ENCODE data around the gene PARVA.
"Not testable (repeated sequence)": the region's sequence is repeated elsewhere in the genome, so short reads cannot be mapped to it uniquely, and the experiment has no call there.

Gene PARVA

GRCh38 chr11:12357697-12358096, 19.7 kb upstream of the PARVA start:
- not testable (repeated sequence) for H3K27ac ChIP-seq (ENCODE audit: low read depth, low read length); H3K27me3 ChIP-seq (ENCODE audit: insufficient read depth, low read length); H3K4me1 ChIP-seq (ENCODE audit: control insufficient read depth, insufficient read depth, low read length, unreplicated experiment); H3K36me3 ChIP-seq (ENCODE audit: insufficient read depth, low read length); H3K79me2 ChIP-seq (ENCODE audit: control insufficient read depth, insufficient read depth, low read length, unreplicated experiment); H2AFZ ChIP-seq (ENCODE audit: low read length, unreplicated experiment); H3K4me3 ChIP-seq (ENCODE audit: low read depth, low read length)

- peaks cover 5% of the 10 kb centered on the region; the same call in 1 of the 2 replicates for H3K27me3 ChIP-seq (ENCODE audit: insufficient read depth, low read length)
- no peaks in the 10 kb centered on the region for H3K36me3 ChIP-seq (ENCODE audit: insufficient read depth, low read length)
- no peak overlapping the region for H2AFZ ChIP-seq (ENCODE audit: low read length, unreplicated experiment)
- no peaks in the 10 kb centered on the region for H3K79me2 ChIP-seq (ENCODE audit: control insufficient read depth, insufficient read depth, low read length, unreplicated experiment)
- H3K4me1 ChIP-seq (ENCODE audit: control insufficient read depth, insufficient read depth, low read length, unreplicated experiment), result no peaks in the 10 kb centered on the region
- H3K4me3 ChIP-seq (ENCODE audit: low read depth, low read length), result no peak overlapping the region
- H3K27ac ChIP-seq (ENCODE audit: low read depth, low read length), result no peak overlapping the region
Measured at GRCh38 chr11:12358302-12359188, 18.8 kb upstream of the PARVA start.

GRCh38 chr11:12359761-12360160, 17.6 kb upstream of the PARVA start:
- no peaks in the 10 kb centered on the region for H3K79me2 ChIP-seq (ENCODE audit: control insufficient read depth, insufficient read depth, low read length, unreplicated experiment)
- no peak overlapping the region for H3K4me3 ChIP-seq (ENCODE audit: low read depth, low read length)
- no peak overlapping the region for H3K27ac ChIP-seq (ENCODE audit: low read depth, low read length)
- H2AFZ ChIP-seq (ENCODE audit: low read length, unreplicated experiment), result no peak overlapping the region
- peaks cover 12% of the 10 kb centered on the region; the same call in 1 of the 2 replicates for H3K27me3 ChIP-seq (ENCODE audit: insufficient read depth, low read length)
- no peaks in the 10 kb centered on the region for H3K4me1 ChIP-seq (ENCODE audit: control insufficient read depth, insufficient read depth, low read length, unreplicated experiment)
- no peaks in the 10 kb centered on the region for H3K36me3 ChIP-seq (ENCODE audit: insufficient read depth, low read length)

GRCh38 chr11:12361682-12362081, 15.7 kb upstream of the PARVA start:
- Histone ChIP-seq H2AFZ (ENCODE audit: low read length, unreplicated experiment) (no peak overlapping the region), H3K4me1 (ENCODE audit: control insufficient read depth, insufficient read depth, low read length, unreplicated experiment) (no peaks in the 10 kb centered on the region), H3K36me3 (ENCODE audit: insufficient read depth, low read length) (no peaks in the 10 kb centered on the region), H3K27ac (ENCODE audit: low read depth, low read length) (no peak overlapping the region), H3K27me3 (ENCODE audit: insufficient read depth, low read length) (peaks cover 12% of the 10 kb centered on the region; the same call in 1 of the 2 replicates), H3K79me2 (ENCODE audit: control insufficient read depth, insufficient read depth, low read length, unreplicated experiment) (no peaks in the 10 kb centered on the region), H3K4me3 (ENCODE audit: low read depth, low read length) (no peak overlapping the region)

- H3K4me3 ChIP-seq (ENCODE audit: low read depth, low read length), result no peak overlapping the region
- H3K79me2 ChIP-seq (ENCODE audit: control insufficient read depth, insufficient read depth, low read length, unreplicated experiment), result no peaks in the 10 kb centered on the region
- no peak overlapping the region for H2AFZ ChIP-seq (ENCODE audit: low read length, unreplicated experiment)
- no peak overlapping the region for H3K27ac ChIP-seq (ENCODE audit: low read depth, low read length)
- peaks cover 12% of the 10 kb centered on the region; the same call in 1 of the 2 replicates for H3K27me3 ChIP-seq (ENCODE audit: insufficient read depth, low read length)
- no peaks in the 10 kb centered on the region for H3K4me1 ChIP-seq (ENCODE audit: control insufficient read depth, insufficient read depth, low read length, unreplicated experiment)
- no peaks in the 10 kb centered on the region for H3K36me3 ChIP-seq (ENCODE audit: insufficient read depth, low read length)
Measured at GRCh38 chr11:12362857-12363256, 14.5 kb upstream of the PARVA start.

GRCh38 chr11:12363373-12363772, 14.0 kb upstream of the PARVA start:
- Histone ChIP-seq H3K27ac (ENCODE audit: low read depth, low read length) (no peak overlapping the region), H3K4me3 (ENCODE audit: low read depth, low read length) (no peak overlapping the region)

GRCh38 chr11:12365965-12366575, 11.3 kb upstream of the PARVA start:
- not testable (repeated sequence) for H3K4me3 ChIP-seq (ENCODE audit: low read depth, low read length); H3K4me1 ChIP-seq (ENCODE audit: control insufficient read depth, insufficient read depth, low read length, unreplicated experiment); H3K36me3 ChIP-seq (ENCODE audit: insufficient read depth, low read length); H3K27ac ChIP-seq (ENCODE audit: low read depth, low read length); H2AFZ ChIP-seq (ENCODE audit: low read length, unreplicated experiment); H3K79me2 ChIP-seq (ENCODE audit: control insufficient read depth, insufficient read depth, low read length, unreplicated experiment)
- peaks cover 12% of the 10 kb centered on the region; the same call in 1 of the 2 replicates for H3K27me3 ChIP-seq (ENCODE audit: insufficient read depth, low read length)

More at GRCh38 chr11:12363373-12363772, 14.0 kb upstream of the PARVA start:
- Histone ChIP-seq H2AFZ (ENCODE audit: low read length, unreplicated experiment) (no peak overlapping the region), H3K79me2 (ENCODE audit: control insufficient read depth, insufficient read depth, low read length, unreplicated experiment) (no peaks in the 10 kb centered on the region), H3K36me3 (ENCODE audit: insufficient read depth, low read length) (no peaks in the 10 kb centered on the region), H3K4me1 (ENCODE audit: control insufficient read depth, insufficient read depth, low read length, unreplicated experiment) (no peaks in the 10 kb centered on the region), H3K27me3 (ENCODE audit: insufficient read depth, low read length) (peaks cover 12% of the 10 kb centered on the region; the same call in 1 of the 2 replicates)

- not testable (repeated sequence) for H3K27ac ChIP-seq (ENCODE audit: low read depth, low read length); H3K4me3 ChIP-seq (ENCODE audit: low read depth, low read length)
Measured at GRCh38 chr11:12367057-12367456, 10.3 kb upstream of the PARVA start.

GRCh38 chr11:12372111-12372510, 5.3 kb upstream of the PARVA start:
- Histone ChIP-seq H3K4me3 (ENCODE audit: low read depth, low read length) (no peak overlapping the region), H3K27me3 (ENCODE audit: insufficient read depth, low read length) (no peaks in the 10 kb centered on the region), H3K79me2 (ENCODE audit: control insufficient read depth, insufficient read depth, low read length, unreplicated experiment) (no peaks in the 10 kb centered on the region), H3K36me3 (ENCODE audit: insufficient read depth, low read length) (no peaks in the 10 kb centered on the region), H2AFZ (ENCODE audit: low read length, unreplicated experiment) (no peak overlapping the region), H3K4me1 (ENCODE audit: control insufficient read depth, insufficient read depth, low read length, unreplicated experiment) (peaks cover 16% of the 10 kb centered on the region), H3K27ac (ENCODE audit: low read depth, low read length) (no peak overlapping the region)

More at GRCh38 chr11:12367057-12367456, 10.3 kb upstream of the PARVA start:
- H3K27me3 ChIP-seq (ENCODE audit: insufficient read depth, low read length), result peaks cover 12% of the 10 kb centered on the region; the same call in 1 of the 2 replicates
- H2AFZ ChIP-seq (ENCODE audit: low read length, unreplicated experiment); H3K36me3 ChIP-seq (ENCODE audit: insufficient read depth, low read length); H3K4me1 ChIP-seq (ENCODE audit: control insufficient read depth, insufficient read depth, low read length, unreplicated experiment); H3K79me2 ChIP-seq (ENCODE audit: control insufficient read depth, insufficient read depth, low read length, unreplicated experiment): not testable (repeated sequence)

GRCh38 chr11:12375720-12376119, 1.7 kb upstream of the PARVA start:
- no peaks in the 10 kb centered on the region for H3K27me3 ChIP-seq (ENCODE audit: insufficient read depth, low read length)
- peak overlapping the region; percentile 97 for H3K27ac ChIP-seq (ENCODE audit: low read depth, low read length)
- H3K36me3 ChIP-seq (ENCODE audit: insufficient read depth, low read length), result no peaks in the 10 kb centered on the region
- H2AFZ ChIP-seq (ENCODE audit: low read length, unreplicated experiment), result peak overlapping the region; percentile 78
- peaks cover 18% of the 10 kb centered on the region for H3K4me1 ChIP-seq (ENCODE audit: control insufficient read depth, insufficient read depth, low read length, unreplicated experiment)
- no peak overlapping the region for H3K4me3 ChIP-seq (ENCODE audit: low read depth, low read length)
- H3K79me2 ChIP-seq (ENCODE audit: control insufficient read depth, insufficient read depth, low read length, unreplicated experiment), result peaks cover 26% of the 10 kb centered on the region

Measured in ACC112 (cell line).